Neuron (in vitro differentiated cells): ENCODE measurements around the gene SDHAF3.
"Not testable (repeated sequence)": the region's sequence is repeated elsewhere in the genome, so short reads cannot be mapped to it uniquely, and the experiment has no call there.

Source experiments
- H2AFZ ChIP-seq: one replicate; pipeline ENCODE4 v1.6.1; 2013; ENCODE audit warnings: low read depth, mild to moderate bottlenecking, inconsistent platforms, low read length, moderate library complexity
- H3K27me3 ChIP-seq: one replicate; pipeline ENCODE4 v1.6.1; 2013; ENCODE audit warnings: low read length; ENCODE audit not compliant: insufficient read depth
- H3K36me3 ChIP-seq: one replicate; pipeline ENCODE4 v1.6.1; 2013; ENCODE audit warnings: low read length; ENCODE audit not compliant: insufficient read depth
- H3K4me1 ChIP-seq: one replicate; pipeline ENCODE4 v1.6.1; 2013; ENCODE audit warnings: low read length; ENCODE audit not compliant: insufficient read depth
- H3K4me3 ChIP-seq: 2 replicates; pipeline ENCODE4 v1.5.1; 2013; ENCODE audit warnings: mild to moderate bottlenecking, low read length, moderate library complexity
- H3K9me3 ChIP-seq: one replicate; pipeline ENCODE4 v1.6.1; 2013; ENCODE audit warnings: low read length

SDHAF3 gene

DNA sequence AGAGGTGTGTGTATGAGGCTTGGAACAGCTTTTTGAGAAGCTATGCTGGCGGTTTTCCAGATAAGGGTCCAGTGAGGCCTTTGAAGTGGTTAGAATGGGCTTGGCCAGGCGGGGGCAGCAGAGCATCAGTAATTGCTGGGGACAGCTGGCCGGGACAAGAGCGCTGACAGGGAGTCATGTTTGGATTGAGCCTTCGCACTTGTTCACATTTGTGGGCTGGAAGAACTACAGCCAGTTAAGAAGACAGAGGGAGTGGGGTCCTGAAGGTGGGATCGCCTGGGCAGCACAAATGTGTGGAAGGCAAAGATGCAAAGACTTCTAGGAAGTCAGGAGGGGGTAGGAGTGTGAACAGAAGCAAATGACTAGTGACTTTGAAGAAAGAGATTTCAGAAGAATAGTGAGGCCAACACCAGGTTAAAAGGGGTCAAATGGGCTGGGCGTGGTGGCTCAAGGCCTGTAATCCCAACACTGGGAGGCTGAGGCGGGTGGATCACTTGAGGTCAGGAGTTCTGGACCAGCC lies 12.7 kb upstream of the SDHAF3 start:
- H3K4me3 ChIP-seq = no peak overlapping the region
- no peaks in the 10 kb centered on the region for H3K9me3 ChIP-seq
- no peaks in the 10 kb centered on the region for H3K27me3 ChIP-seq
- H2AFZ ChIP-seq = no peak overlapping the region
- H3K4me1 ChIP-seq = no peaks in the 10 kb centered on the region
- no peaks in the 10 kb centered on the region for H3K36me3 ChIP-seq

DNA sequence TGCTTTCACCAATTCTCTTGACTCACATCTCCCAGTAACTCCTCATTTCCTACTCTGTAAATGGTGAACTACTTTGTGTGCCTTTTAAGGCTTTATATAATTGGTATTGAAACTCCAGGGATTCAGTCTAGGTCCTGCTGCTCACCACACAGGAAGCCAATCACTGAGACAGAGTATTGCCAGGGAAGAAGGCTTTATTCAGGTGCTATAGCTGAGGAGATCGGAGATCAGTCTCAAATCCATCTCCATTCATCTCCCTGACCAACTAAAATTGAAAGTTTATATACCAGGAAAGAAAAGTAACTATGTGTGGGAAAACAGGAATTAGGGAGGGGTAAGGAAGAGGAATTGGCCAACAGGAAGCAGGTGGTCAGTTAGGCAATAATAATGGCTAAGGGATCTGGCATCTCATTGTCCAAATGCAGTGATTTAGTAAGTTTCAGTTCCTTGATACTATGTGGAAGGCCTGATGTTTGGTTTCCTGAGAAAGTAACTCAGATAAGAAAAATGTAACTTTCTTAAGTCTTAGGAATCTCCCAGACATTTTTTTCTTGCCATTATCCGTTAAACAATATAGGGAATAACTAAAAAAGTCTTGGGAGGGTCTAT lies 10.2 kb upstream of the SDHAF3 start:
- H2AFZ ChIP-seq = no peak overlapping the region
- no peaks in the 10 kb centered on the region for H3K27me3 ChIP-seq
- H3K4me3 ChIP-seq = no peak overlapping the region
- H3K4me1 ChIP-seq = no peaks in the 10 kb centered on the region
- no peaks in the 10 kb centered on the region for H3K36me3 ChIP-seq
- H3K9me3 ChIP-seq = no peaks in the 10 kb centered on the region

DNA sequence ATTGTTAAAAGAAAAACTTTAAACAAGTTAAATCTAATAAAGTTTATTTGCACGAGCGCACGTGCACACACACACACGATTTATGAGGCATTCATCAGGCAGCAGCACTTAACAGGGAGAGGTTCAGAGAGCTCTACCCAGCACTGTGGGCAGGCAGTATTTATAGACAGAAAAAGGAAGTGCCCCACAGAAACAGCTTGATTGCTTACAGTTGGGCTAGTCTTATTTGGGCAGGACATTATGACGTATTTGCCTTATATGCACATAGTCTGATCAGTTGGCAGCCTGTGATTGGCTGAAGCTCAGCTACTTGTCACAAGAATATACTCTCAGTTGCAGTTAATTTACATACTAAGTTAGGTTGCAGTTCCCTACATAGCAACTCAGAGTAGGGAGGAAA lies 1.2 kb upstream of the SDHAF3 start:
- H3K9me3 ChIP-seq = no peaks in the 10 kb centered on the region
- H2AFZ ChIP-seq = no peak overlapping the region
- H3K36me3 ChIP-seq = no peaks in the 10 kb centered on the region
- no peaks in the 10 kb centered on the region for H3K27me3 ChIP-seq
- no peak overlapping the region for H3K4me3 ChIP-seq
- H3K4me1 ChIP-seq = peaks cover 19% of the 10 kb centered on the region

DNA sequence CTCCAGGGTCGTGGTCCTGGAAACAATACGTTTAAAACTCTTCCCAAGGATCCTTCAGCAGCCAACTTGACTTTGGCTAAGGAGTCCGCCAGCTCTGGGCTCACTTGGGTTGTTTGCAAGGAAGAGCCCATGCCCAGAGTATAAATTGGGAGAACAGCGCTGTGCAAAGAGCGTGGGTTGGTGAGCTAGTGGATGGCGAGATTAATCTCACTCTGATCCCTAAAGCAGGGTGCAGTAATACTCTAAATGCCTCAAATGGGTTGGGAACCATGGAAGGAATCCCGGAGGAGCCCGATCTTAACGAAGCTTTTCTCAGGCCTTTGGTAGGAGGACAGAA lies 495 bp upstream of the SDHAF3 start:
- peak overlapping the region; percentile 59 for H3K4me3 ChIP-seq
- H3K36me3 ChIP-seq = no peaks in the 10 kb centered on the region

DNA sequence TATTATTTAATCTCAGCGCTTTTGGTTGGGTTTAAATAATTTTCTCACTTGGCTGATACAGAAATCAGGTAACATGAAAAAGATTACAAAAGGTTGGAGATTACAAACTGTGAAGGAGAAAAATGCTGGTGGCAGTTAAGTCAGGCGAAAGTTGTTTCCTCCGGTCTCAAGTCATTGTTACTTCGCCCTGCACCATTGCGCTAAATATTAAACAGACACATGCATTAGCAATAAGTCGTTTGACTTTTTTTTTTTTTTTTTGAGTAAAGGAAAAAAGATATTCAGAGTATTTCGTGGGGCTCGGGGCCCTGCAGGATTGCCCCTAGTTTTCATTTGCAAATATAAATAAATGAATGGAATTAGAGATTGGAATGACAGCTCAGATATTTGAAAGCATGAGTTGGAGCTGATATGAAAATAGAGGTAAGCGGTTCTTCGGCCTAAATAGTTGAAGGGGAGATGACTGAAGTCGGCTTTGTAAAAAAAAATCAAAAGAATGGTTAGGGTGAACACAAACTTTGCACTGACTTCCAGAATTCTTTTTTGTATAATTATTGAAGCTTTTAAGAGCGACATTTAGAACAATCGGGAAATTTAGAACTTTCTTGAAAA lies 914 bp downstream of the SDHAF3 start:
- Histone ChIP-seq H3K4me1 (peaks cover 19% of the 10 kb centered on the region), H3K4me3 (peak overlapping the region; percentile 59), H2AFZ (peak overlapping the region; percentile 36), H3K27me3 (no peaks in the 10 kb centered on the region), H3K9me3 (no peaks in the 10 kb centered on the region), H3K36me3 (no peaks in the 10 kb centered on the region)

More for the DNA sequence above, 495 bp upstream of the SDHAF3 start:
- Histone ChIP-seq H3K9me3 (no peaks in the 10 kb centered on the region), H3K27me3 (no peaks in the 10 kb centered on the region), H3K4me1 (peaks cover 19% of the 10 kb centered on the region), H2AFZ (peak overlapping the region; percentile 100)

DNA sequence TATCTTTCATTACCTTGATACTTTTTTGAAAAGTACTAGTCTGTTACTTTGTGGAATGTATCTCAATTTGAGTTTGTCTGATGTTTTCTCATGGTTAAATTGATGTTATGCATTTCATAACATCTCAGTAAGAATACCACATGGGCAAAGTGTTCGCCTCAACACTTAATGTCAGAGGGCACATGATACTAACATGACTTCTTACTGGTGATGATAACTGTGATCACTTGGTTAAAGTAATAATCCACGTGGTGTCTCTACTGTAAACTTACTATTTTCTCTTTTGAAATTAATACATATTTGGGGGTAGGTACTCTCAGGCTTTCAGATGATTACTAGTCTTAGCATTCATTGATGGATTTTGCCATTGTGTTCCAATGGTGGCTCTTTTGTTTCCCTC lies 2.2 kb downstream of the SDHAF3 start:
- Histone ChIP-seq H3K4me3 (no peak overlapping the region), H2AFZ (no peak overlapping the region), H3K9me3 (no peaks in the 10 kb centered on the region), H3K4me1 (peaks cover 19% of the 10 kb centered on the region), H3K27me3 (no peaks in the 10 kb centered on the region), H3K36me3 (no peaks in the 10 kb centered on the region)

DNA sequence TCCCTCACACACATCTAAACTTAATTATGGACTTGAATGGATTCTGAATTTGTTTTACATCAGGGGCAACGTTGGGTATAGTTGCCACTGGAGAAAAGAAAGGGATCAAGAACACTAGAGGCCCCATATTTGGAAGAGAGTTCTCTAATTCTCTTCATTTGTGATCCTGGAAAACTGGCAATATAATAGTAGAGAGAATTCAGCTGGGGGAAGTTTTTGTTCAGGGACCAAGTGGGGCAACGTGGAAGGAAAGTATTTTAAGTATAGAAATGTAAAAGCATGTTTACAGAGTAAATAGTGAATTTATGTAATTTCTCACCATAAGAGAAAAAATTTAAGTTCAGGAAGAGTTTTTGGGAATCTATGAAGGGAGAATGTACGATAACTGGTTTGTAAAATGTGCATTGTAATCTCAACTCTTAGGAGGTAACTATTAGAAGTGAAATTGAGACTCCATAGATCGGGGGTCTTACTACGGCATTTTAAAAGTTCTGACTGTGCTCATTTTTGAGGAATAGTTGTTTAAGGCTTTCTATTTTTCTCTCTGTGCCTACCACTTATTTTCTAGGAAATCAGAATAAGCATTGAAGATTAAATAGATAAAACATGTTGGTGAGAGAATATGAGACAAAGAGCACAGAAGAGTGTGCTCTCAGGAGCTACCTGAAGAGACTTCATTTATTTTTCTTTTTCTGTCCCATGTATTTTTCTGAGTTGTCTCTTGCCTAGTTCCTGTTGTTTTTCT lies 3.4 kb downstream of the SDHAF3 start:
- Histone ChIP-seq H3K36me3 (no peaks in the 10 kb centered on the region), H3K9me3 (no peaks in the 10 kb centered on the region), H2AFZ (no peak overlapping the region), H3K4me1 (peaks cover 19% of the 10 kb centered on the region), H3K27me3 (no peaks in the 10 kb centered on the region), H3K4me3 (no peak overlapping the region)

DNA sequence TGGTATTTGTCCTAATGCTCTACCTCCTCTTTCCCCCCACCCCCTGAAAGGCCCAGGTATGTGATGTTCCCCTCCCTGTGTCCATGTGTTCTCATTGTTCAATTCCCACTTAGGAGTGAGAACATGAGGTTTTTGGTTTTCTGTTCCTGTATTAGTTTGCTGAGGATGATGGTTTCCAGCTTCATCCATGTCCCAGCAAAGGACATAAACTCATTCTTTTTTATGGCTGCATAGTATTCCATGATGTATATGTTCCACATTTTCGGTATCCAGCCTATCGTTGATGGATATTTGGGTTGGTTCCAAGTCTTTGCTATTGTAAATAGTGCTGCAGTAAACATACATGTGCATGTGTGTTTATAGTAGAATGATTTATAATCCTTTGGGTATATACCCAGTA lies 5.6 kb downstream of the SDHAF3 start:
- not testable (repeated sequence) for H3K9me3 ChIP-seq, H2AFZ ChIP-seq, H3K27me3 ChIP-seq, H3K36me3 ChIP-seq, H3K4me3 ChIP-seq
- H3K4me1 ChIP-seq = peaks cover 15% of the 10 kb centered on the region

DNA sequence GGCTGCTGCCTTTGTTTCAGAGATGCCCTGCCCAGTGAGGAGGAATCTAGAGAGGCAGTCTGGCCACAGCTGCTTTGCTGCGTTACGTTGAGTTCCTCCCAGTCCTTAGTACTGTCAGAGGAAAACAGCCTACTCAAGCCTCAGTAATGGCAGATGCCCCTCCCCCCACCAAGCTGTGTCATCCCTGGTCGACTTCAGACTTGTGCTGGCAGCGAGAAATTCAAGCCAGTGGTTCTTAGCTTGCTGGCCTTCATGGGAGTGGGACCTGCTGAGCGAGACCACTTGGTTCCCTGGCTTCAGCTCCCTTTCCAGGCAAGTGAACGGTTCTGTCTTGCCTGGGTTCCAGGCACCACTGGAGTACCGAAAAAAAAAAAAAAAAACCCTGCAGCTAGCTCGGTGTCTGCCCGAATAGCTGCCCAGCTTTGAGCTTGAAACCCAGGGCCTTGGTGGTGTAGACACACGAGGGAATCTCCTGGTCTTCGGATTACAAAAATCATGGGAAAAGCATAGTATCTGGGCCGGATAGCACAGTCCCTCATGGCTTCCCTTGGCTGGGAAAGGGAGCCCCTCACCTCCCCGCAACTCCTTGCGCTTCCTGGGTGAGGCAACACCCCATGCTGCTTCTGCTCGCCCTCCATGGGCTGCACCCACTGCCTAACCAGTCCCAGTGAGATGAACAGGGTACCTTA lies 9.1 kb downstream of the SDHAF3 start:
- H2AFZ ChIP-seq = no peak overlapping the region
- H3K9me3 ChIP-seq = peaks cover 2% of the 10 kb centered on the region
- no peaks in the 10 kb centered on the region for H3K4me1 ChIP-seq
- no peaks in the 10 kb centered on the region for H3K27me3 ChIP-seq
- no peaks in the 10 kb centered on the region for H3K36me3 ChIP-seq
- no peak overlapping the region for H3K4me3 ChIP-seq

DNA sequence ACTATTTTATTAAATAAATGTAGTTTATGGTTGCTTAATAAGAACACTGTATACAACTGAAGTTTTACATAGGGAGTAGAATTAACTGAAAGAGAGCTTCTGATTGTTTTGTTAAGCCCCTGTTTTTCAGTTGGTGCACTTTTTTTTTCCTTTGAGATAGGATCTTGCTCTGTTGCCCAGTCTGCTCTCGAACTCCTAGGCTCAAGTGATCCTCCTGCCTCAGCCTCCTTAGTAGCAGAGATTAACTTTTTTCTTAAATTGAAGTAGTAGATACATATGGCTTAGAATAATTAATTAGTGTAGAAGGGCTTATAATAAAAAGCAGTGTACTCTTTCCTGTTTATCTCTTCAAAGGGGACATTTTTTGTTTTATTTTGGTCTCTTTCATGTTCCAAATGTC lies 11.2 kb downstream of the SDHAF3 start:
- Histone ChIP-seq H3K9me3 (peaks cover 2% of the 10 kb centered on the region), H3K36me3 (no peaks in the 10 kb centered on the region), H3K4me3 (no peak overlapping the region), H2AFZ (no peak overlapping the region), H3K27me3 (no peaks in the 10 kb centered on the region), H3K4me1 (no peaks in the 10 kb centered on the region)

DNA sequence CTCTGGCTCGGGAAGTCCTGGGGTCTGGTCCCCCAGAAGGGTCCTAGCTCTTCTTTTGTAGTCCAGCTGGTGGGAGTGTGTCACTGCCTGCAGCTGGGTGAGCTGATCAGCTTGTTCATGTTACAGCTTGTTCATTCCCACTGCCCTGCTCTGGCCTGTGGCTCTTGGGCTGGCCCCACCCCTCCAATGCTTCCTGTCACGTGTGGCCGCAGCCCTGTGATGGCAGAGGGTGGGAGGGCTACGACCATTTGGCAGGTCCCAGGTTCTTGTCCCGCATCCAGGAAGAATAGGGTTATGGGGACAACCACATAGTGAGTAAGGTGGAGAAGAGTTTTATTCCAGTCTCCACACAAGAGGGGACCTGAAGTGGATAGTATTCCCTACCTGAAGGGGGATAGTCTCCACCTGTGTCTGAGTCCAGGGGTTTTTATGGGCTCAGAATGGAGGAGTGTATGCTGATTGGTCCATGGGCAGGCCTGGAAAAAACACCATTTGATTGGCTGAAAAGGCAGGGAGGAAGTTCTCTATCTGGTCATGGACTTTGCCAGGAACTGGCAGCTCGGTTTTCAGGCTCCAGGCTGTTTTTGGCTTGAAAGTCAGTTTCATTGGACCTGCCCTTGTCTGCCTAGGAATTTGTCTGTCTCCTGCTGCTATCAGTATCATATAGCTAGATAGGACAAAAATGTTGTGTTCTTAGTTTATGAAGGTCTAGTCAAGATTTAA lies 13.1 kb downstream of the SDHAF3 start:
- Histone ChIP-seq H3K4me1 (no peaks in the 10 kb centered on the region), H2AFZ (no peak overlapping the region), H3K36me3 (no peaks in the 10 kb centered on the region), H3K4me3 (no peak overlapping the region), H3K27me3 (no peaks in the 10 kb centered on the region), H3K9me3 (peaks cover 2% of the 10 kb centered on the region)

DNA sequence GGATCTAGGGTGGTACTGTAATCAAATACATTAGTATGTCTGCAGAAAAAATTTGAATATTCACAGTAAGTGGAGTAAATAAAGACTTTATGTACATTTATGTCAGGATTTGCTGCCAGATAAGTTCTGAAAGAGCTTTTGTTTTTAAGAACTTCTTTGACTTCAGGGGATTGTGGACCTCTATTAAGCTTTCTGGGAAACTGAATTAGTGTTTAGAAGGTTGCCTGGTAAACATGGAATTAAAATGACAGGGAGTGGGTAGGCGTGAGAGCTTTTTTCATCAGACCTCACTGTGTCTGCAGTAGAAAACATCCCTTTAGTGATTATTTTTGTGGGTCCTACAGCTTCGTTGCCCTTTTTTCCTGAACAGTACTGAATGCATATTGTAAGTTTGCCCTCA lies 15.7 kb downstream of the SDHAF3 start:
- Histone ChIP-seq H3K9me3 (peaks cover 2% of the 10 kb centered on the region), H3K36me3 (no peaks in the 10 kb centered on the region), H2AFZ (no peak overlapping the region), H3K4me1 (no peaks in the 10 kb centered on the region), H3K4me3 (no peak overlapping the region), H3K27me3 (no peaks in the 10 kb centered on the region)
